Breast epithelium (tissue), 3 donors: Measurements from ENCODE around the gene UBAC1.

ENCODE experiments used
- CTCF ChIP-seq, 3 donors: fragments of 450-650 bp; IDR thresholded peaks; one replicate each; pipeline ENCODE4 v1.5.1; 2016 to 2017; ENCODE audit warnings: antibody characterized with exemption in 3 of 3, mild to moderate bottlenecking in 3 of 3, moderate library complexity in 3 of 3
- POLR2A ChIP-seq: fragments of 450-650 bp; IDR thresholded peaks from one replicate; pipeline ENCODE4 v1.6.1; 2016; ENCODE audit warnings: antibody characterized with exemption, mild to moderate bottlenecking, moderate library complexity

DNA sequence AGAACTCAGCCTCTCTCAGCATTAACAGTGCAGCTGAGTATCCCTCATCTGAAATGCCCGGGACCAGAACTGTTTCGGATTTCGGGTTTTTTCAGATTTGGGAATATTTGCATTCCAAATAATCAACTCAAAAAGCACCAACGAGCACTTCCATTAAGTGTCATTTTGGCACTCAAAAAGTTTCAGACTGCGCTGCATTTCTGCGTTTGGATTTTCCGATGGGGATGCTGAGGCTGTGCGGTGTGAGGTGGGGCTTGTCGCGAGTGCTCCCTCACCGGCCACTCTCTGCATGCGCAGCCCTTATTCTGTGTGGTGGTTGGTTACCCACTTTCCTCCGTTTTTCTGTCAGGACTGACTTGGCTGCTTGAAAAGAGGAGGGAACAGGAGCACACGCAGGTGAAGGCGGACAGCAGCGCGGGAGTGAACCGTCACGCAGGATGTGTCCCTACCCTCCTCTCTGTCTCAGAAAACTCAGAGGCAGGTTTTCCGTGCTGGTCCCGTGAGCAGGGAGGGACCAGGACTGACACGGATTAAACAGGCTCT, 8.4 kb downstream of the UBAC1 start:
- no peak for TF ChIP-seq CTCF (IDR thresholded peaks at IDR 0.05)
- no peak for TF ChIP-seq POLR2A
